ENCODE results near the gene P2RY14. TPM values are rescaled to one million over a fixed set of nuclear protein-coding genes. Genes with fewer than 3 reads are reported as not detected.

P2RY14 gene
- total RNA-seq, 4 donors from 2014 or later: 3.0 to 14.2 (median 12.4) TPM

GRCh38 chr3:151276687-151277042 lies 1.7 kb downstream of the P2RY14 start:
- H3K4me1 ChIP-seq: peaks cover 0 to 23% (median 4%) of the 10 kb centered on the region in 4 donors
- TF ChIP-seq, protein P1, sequence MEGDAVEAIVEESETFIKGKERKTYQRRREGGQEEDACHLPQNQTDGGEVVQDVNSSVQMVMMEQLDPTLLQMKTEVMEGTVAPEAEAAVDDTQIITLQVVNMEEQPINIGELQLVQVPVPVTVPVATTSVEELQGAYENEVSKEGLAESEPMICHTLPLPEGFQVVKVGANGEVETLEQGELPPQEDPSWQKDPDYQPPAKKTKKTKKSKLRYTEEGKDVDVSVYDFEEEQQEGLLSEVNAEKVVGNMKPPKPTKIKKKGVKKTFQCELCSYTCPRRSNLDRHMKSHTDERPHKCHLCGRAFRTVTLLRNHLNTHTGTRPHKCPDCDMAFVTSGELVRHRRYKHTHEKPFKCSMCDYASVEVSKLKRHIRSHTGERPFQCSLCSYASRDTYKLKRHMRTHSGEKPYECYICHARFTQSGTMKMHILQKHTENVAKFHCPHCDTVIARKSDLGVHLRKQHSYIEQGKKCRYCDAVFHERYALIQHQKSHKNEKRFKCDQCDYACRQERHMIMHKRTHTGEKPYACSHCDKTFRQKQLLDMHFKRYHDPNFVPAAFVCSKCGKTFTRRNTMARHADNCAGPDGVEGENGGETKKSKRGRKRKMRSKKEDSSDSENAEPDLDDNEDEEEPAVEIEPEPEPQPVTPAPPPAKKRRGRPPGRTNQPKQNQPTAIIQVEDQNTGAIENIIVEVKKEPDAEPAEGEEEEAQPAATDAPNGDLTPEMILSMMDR (IDR thresholded peaks at IDR 0.05): no peak
- TF ChIP-seq EP300 (IDR thresholded peaks at IDR 0.05) (no peak), POLR2A (IDR thresholded peaks at IDR 0.05; ENCODE audit: low read depth) (no peak), POLR2AphosphoS5 (IDR thresholded peaks at IDR 0.05) (no peak)
- H3K9me3 ChIP-seq: no peaks in the 10 kb centered on the region
- no peak for DNase-seq (ENCODE audit: extremely low spot score)
- intact Hi-C loops (cut with DNase I): no loop called here
- H3K27me3 ChIP-seq: no peaks in the 10 kb centered on the region
- 73% methylated on average over 6 of the region's 6 CpGs for WGBS
- H3K4me3 ChIP-seq: peak overlapping the region in 2 of 4 donors; percentile 24 to 30
- peak overlapping the region in 1 of 4 donors; percentile 9 for H3K27ac ChIP-seq (replicated peaks in 1 of 4)
- no peaks in the 10 kb centered on the region for H3K36me3 ChIP-seq

- DNase-seq (ENCODE audit: extremely low spot score): no peak
- no peaks in the 10 kb centered on the region for H3K36me3 ChIP-seq
- intact Hi-C loops (cut with DNase I): no loop called here
- no peaks in the 10 kb centered on the region for H3K9me3 ChIP-seq
- WGBS: 85% methylated on average over 2 of the region's 2 CpGs
- H3K4me1 ChIP-seq: peaks cover 0 to 24% (median 2%) of the 10 kb centered on the region in 4 donors
- peak overlapping the region in 2 of 4 donors; percentile 24 to 30 for H3K4me3 ChIP-seq
- H3K27ac ChIP-seq (replicated peaks in 1 of 4): peak overlapping the region in 1 of 4 donors; percentile 9
- no peak for TF ChIP-seq EP300 (IDR thresholded peaks at IDR 0.05)
- TF ChIP-seq, protein P1 (IDR thresholded peaks at IDR 0.05): no peak
- TF ChIP-seq POLR2A (IDR thresholded peaks at IDR 0.05; ENCODE audit: low read depth): no peak
- TF ChIP-seq POLR2AphosphoS5 (IDR thresholded peaks at IDR 0.05): no peak
- no peaks in the 10 kb centered on the region for H3K27me3 ChIP-seq
Measured at GRCh38 chr3:151276038-151276686, 2.2 kb downstream of the P2RY14 start.

GRCh38 chr3:151275091-151275490 lies 3.3 kb downstream of the P2RY14 start:
- no peaks in the 10 kb centered on the region for H3K9me3 ChIP-seq
- H3K36me3 ChIP-seq: no peaks in the 10 kb centered on the region
- TF ChIP-seq POLR2AphosphoS5 (IDR thresholded peaks at IDR 0.05): no peak
- TF ChIP-seq, protein P1 (IDR thresholded peaks at IDR 0.05): no peak
- TF ChIP-seq EP300 (IDR thresholded peaks at IDR 0.05): no peak
- no peak for TF ChIP-seq POLR2A (IDR thresholded peaks at IDR 0.05; ENCODE audit: low read depth)
- WGBS: 74% methylated on average over 5 of the region's 5 CpGs
- no peak overlapping the region for H3K4me3 ChIP-seq
- no peak for DNase-seq (ENCODE audit: extremely low spot score)
- H3K27ac ChIP-seq (replicated peaks in 1 of 4): no peak overlapping the region
- no peaks in the 10 kb centered on the region for H3K27me3 ChIP-seq
- intact Hi-C loops (cut with DNase I): no loop called here
- peaks cover 0 to 34% (median 8%) of the 10 kb centered on the region in 4 donors for H3K4me1 ChIP-seq

DNA sequence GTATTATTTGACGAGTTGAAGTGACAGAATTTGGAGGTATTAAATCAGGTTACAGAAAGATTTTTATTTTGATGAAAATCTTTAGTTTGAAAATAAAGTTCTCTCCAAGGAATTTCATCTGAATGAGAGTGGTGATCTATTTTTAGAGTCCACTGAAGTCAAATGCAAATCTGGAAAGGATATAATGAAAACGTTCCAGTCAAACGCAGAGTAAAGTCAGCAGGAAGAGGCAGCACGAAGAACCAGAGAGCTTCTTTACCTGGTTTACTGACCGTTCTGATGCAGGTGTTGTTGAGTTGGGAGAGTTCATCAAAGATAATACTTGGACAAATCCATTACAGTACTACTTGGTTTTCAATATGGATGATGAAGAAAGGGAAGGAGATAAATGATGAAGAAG lies 8.7 kb downstream of the P2RY14 start:
- TF ChIP-seq, protein P1 (IDR thresholded peaks at IDR 0.05): no peak
- peak in 1 of 2 donors; percentile 33 for TF ChIP-seq POLR2AphosphoS5 (IDR thresholded peaks at IDR 0.05)
- intact Hi-C loops (cut with DNase I): no loop called here

More for the DNA sequence above, 8.7 kb downstream of the P2RY14 start:
- H3K9me3 ChIP-seq: no peaks in the 10 kb centered on the region
- peaks cover 5 to 70% (median 32%) of the 10 kb centered on the region in 4 donors for H3K4me1 ChIP-seq
- H3K27me3 ChIP-seq: no peaks in the 10 kb centered on the region
- peak overlapping the region in 2 of 4 donors; percentile 17 to 22 for H3K4me3 ChIP-seq
- H3K36me3 ChIP-seq: no peaks in the 10 kb centered on the region
- 44% methylated on average over 5 of the region's 5 CpGs for WGBS
- DNase-seq (ENCODE audit: extremely low spot score): no peak
- H3K27ac ChIP-seq (replicated peaks in 1 of 4): peak overlapping the region; percentile 22 to 81 (median 78)

All from esophagus muscularis mucosa (tissue), 4 donors.